DMS 273 (cell line): ENCODE measurements around the gene CLEC1B.
"Not testable (repeated sequence)": the region's sequence is repeated elsewhere in the genome, so short reads cannot be mapped to it uniquely, and the experiment has no call there.

Experiments
- DNase-seq: peaks from one replicate; lab custom pipeline; 2025; ENCODE audit not compliant: unreplicated experiment; lab: John Stamatoyannopoulos, UW

Gene CLEC1B

DNA sequence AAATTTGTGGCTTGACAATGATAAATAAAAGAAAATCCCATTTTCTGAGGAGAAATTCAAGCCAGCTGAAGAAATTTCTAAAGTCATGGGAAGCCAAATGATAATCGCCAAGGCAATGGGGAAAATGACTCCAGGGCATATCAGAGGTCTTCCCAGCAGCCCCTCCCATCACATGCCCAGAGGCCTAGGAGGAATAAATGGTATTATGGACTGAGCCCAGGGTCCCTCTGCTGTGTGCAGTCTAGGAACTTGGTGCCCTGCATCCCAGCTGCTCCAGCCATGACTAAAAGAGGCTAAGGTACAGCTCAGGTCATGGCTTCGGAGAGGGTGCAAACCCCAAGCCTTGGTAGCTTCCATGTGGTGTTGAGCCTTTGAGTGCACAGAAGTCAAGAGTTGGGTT is 23.3 kb downstream of the CLEC1B start:
- DNase-seq = no peak

DNA sequence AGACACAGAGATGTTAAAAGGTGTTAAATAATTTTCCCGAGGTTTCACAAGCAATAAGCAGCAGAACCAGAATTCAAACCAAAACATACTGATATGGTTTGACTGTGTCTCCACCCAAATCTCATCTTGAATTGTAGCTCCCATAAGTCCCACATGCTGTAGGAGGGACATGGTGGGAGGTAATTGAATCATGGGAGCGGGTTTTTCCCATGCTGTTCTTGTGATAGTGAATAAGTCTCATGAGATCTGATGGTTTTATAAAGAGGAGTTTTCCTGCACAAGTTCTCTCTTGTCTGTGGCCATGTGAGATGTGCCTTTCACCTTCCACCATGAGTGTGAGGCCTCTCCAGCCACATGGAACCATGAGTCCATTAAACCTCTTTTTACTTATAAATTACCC is 24.2 kb downstream of the CLEC1B start:
- DNase-seq = not testable (repeated sequence)

DNA sequence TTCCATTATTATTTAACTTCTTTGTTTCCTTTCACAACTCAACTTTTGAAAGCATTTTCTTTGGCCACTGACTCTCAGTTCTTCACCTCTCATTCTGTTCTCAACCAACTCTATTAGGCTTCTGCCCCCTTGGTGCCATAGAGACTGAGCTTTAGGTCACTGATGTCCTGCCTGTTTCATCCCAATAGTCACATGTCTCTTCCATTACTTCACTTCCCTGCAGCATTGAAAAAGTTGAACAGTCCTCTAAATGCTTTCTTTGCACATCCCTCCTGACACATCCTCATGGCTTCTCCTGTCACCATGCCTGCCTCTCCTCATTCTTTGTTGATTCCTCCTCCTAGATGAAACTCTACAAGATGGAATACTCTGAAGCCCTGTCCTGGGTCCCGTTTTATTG is 25.0 kb downstream of the CLEC1B start:
- DNase-seq = no peak

GRCh38 chr12:9971181-9971580 is 27.7 kb downstream of the CLEC1B start, which contains the start of gene CLEC12A:
Gene CLEC12A (plus strand): TSS chr12:9971409. CDS start chr12:9971597, 188 bp downstream.
- DNase-seq = no peak

GRCh38 chr12:9969673-9970072 is 29.2 kb downstream of the CLEC1B start:
- no peak for DNase-seq

DNA sequence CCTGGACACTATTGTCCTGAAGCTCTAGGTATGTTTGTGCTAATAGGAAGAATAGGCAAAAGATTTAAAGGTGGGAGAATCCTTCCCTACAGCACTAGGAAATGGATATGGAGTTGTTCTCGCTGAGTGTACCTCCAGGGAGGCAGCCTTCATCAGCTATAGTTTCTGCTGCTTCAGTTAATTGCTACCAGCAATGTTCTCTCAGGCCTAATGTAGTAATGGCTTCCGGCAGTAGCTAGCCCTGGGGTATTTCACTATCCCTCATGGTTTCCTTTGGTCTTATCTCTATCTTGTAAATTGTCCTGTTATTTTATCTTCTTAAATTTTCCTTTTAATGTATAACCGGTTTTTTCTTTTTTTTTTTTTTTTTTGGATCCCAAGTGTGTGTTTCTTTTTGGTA is 37.0 kb downstream of the CLEC1B start:
- DNase-seq = no peak

DNA sequence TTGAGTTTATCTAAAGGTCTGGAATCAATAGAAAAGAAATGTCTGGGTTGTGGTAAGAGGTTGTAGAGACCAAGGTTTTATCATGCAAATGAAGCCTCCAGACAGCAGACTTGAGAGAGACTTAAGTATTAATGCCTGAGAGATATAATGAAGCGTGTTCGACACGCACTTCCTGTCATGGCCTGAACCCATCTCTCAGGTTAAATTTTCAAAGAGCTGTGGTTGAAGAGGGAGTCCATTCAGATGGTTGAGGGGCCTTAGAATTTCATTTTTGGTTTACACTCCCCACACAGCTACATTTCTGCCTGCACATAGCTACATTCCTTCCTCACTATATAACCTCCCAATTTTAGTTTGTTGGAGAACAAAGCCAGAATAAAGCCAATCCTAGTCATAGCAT is 37.8 kb downstream of the CLEC1B start:
- no peak for DNase-seq

- DNase-seq = no peak
Measured at GRCh38 chr12:9960590-9960989, 38.3 kb downstream of the CLEC1B start.

GRCh38 chr12:9957834-9958233 is 41.1 kb downstream of the CLEC1B start:
- no peak for DNase-seq

- DNase-seq = not testable (repeated sequence)
Measured at GRCh38 chr12:9952954-9953729, 45.8 kb downstream of the CLEC1B start.

DNA sequence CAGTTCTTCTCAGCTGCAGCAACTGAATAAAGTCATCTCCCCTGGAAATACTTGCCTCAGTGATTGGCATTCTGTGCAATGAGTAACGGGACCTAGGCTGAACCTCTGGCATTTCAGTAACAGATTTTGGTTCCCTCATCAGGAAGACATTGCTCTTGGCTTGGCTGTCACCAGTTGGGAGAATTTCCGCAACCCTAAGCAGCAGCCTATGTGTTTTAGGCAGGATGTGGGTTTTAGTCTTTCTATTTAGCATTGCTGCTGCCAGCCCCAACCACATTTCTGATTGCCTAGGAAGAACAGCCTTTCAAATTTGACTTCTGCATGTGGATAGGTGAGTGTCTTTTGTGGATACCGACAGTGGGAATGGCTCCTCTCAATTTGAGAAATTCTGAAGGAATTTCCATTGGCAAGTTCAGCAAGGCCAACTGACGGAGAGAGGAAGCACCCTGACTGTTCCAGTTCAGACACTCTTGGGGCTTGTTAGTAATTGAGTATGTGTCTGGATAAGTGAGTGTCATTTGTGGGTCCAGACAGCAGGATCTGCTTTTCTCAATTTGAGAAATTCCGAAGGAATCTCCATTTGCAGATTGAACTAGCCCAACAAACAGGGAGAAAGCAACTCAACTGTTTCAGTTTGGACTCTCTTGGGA is 47.8 kb downstream of the CLEC1B start:
- no peak for DNase-seq

DNA sequence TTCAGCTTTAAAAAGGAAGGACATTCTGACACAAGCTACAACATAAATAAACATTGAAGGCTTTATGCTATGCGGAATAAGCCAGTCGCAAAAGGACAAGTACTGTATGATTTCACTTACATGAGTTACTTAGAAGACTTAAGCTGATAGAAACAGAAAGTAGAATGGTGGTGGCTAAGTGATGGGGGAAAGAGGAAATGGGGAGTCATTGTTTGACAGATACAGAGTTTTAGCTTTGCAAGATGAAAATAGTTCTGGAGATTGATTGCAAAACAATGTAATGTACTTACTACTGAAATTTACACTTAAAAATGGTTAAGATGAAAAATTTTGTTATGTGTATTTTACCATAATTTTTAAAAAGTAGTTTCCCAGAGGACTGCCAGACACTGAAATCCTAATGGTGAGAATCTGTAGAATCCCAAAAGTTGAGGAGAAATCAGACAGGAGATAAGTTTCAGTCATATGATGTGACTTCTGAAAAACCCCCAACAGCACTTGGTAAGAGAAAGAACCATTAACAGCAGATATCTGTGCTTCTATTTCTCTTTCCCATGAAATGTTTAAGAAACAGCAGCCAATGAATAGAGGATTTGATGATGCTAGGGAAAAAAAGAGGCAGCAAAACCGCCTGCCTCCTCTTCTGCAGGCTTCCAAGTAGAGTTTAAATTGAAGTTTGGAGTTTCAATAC is 50.2 kb downstream of the CLEC1B start:
- no peak for DNase-seq

- no peak for DNase-seq
Measured at GRCh38 chr12:9947674-9948073, 51.2 kb downstream of the CLEC1B start.

GRCh38 chr12:9944391-9944790 is 54.5 kb downstream of the CLEC1B start:
- no peak for DNase-seq

DNA sequence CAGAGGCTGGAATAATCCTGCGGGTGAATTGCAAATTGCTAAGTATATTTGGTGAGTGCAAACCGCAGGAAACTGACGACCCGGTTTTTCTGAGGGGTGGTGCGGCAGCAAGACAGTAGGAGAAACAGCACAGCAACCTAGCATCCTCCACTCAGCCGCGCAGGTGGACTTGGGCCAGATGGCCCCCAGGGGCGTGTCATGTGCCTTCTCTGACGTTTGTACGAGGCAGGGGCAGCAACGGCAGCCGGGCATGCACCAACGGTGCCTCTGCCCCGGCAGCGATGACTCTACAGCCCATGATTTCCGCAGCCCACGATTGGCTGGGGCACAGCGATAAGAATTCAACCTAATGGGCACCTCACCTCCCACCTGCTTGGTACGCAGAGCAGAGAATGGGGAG is 55.7 kb downstream of the CLEC1B start:
- DNase-seq = no peak
